Epithelial cell of esophagus (primary cell): Measurements from ENCODE around the gene CFAP57.

Experiments used
- DNase-seq: peaks from one replicate; pipeline ENCODE4 v3.0.0; 2010; ENCODE audit warnings: low read depth
- H3K4me3 ChIP-seq: 2 replicates; pipeline ENCODE4 v1.5.1; 2011; ENCODE audit warnings: mild to moderate bottlenecking, low read length, control low read depth
- CTCF ChIP-seq: IDR thresholded peaks from 2 replicates; pipeline ENCODE4 v1.5.1; 2011; ENCODE audit warnings: low read depth, mild to moderate bottlenecking, low read length, control low read depth, inconsistent platforms; ENCODE audit not compliant: insufficient read depth; ENCODE audit errors: missing control alignments

Gene CFAP57

DNA sequence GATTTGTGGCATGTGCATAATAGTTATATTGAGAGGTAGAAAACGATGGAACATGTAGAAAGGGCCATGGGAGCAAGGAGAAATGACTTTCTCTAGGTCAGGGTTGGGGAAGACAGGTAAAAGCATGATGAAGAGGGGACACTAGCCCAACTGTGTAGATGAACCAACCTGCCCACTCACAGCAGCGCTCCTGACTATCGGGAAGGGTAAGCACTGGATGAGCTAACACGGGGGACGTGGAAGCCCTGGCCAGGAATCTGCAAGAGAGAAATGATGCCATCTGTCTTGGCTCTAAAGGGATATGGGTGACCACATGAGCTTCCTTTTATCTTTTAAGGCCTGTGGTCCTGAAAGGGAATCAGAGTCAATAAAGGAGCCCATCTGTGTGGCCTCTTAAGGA lies 61.5 kb downstream of the CFAP57 start:
- no peak for TF ChIP-seq CTCF
- DNase-seq: no peak
- no peak overlapping the region for H3K4me3 ChIP-seq

DNA sequence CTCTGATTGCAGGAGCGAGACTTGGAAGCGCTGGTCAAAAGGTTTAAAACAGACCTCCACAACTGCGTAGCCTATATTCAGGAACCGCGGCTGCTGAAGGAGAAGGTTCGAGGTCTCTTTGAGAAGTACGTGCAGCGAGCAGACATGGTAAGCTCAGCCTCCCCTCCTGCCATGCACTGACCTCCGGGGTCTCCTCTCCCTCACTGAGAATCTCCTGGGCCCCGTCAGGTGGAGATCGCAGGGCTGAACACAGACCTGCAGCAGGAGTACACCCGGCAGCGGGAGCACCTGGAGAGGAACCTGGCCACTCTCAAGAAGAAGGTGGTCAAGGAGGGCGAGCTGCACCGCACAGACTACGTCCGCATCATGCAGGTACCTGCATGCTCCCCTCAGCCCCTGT lies 62.1 kb downstream of the CFAP57 start:
- no peak for DNase-seq
- no peak overlapping the region for H3K4me3 ChIP-seq
- TF ChIP-seq CTCF: no peak

DNA sequence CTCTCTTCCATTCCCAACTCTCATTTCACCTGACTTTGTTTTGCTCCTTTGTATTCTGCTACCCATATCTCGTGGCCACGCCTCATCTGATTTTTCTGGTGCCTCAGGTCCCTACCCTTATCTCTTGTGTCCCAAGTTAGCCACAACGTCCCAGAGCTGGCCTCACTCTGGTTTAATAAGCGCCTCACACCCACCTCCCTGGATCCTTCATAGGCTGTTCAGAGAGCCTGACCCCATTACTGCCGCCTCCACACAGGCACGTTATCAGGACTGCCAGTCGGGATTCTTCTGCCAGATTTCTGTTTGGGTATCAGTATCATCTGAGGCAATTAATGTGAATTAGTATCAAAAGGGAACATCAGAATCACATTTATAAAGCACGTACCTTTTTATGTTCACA lies 62.9 kb downstream of the CFAP57 start:
- TF ChIP-seq CTCF: no peak
- no peak for DNase-seq
- no peak overlapping the region for H3K4me3 ChIP-seq

GRCh38 chr1:43235451-43236121 lies 63.5 kb downstream of the CFAP57 start:
- H3K4me3 ChIP-seq: no peak overlapping the region
- TF ChIP-seq CTCF: no peak
- peak; percentile 20 for DNase-seq

GRCh38 chr1:43237121-43237520 lies 65.0 kb downstream of the CFAP57 start:
- no peak for TF ChIP-seq CTCF
- DNase-seq: no peak
- H3K4me3 ChIP-seq: no peak overlapping the region

- peak; percentile 70 for DNase-seq
- no peak overlapping the region for H3K4me3 ChIP-seq
- TF ChIP-seq CTCF: peak; percentile 81
These were observed 66.0 kb downstream of the CFAP57 start for GRCh38 chr1:43238085-43238484.

- TF ChIP-seq CTCF: no peak
- H3K4me3 ChIP-seq: no peak overlapping the region
- DNase-seq: no peak
These were observed 66.9 kb downstream of the CFAP57 start for GRCh38 chr1:43238991-43239469.
